ENCODE measurements around the gene HUS1B.
A peak's percentile ranks its signal among the peaks of the same experiment; 100 is the strongest.
"Not testable (repeated sequence)": the region's sequence is repeated elsewhere in the genome, so short reads cannot be mapped to it uniquely, and the experiment has no call there.

HUS1B gene

DNA sequence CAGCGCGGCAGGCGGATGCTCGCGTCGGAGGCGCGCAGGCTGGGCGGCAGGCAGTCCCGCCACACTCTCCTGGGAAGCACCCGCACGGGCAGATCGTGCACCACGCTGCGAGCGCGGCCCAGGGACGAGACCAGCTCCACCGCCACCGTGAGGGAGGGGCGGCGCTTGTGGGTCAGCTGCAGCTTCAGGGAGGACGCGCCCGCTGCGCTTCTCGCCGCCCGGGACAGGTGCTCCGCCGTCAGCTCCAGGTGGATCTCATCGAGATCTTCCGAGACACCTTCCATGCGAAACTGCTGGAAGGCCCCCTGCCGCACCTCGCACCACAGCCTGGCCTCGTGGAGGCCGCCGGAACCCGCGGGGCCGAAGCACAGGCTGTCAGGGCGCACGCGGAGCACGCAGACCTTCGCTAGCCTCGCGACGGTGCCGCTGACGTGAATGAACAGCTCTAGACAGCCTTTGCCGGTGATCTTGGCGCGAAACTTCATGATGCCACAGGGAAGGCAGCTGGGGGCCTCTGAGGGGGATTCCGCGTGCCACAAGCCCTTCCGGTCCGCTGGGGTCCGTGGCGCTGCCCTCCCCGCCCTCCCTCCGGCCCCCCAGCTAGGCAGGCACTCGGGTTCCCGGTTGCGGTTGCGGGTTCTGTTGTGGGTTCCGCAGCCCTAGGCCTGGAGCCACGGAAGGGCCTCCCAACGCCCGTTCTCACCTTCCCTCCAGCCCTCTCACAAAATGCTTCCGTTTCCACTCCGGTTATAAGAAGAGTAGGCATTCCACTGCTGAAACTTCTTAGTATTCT, at the start of gene HUS1B:
Gene HUS1B (minus strand): TSS at position 641 of the 793 bp plus-strand sequence. CDS start 156 bp downstream, at position 485.
- DNase-seq (ENCODE audit: low spot score) = no peak

DNA sequence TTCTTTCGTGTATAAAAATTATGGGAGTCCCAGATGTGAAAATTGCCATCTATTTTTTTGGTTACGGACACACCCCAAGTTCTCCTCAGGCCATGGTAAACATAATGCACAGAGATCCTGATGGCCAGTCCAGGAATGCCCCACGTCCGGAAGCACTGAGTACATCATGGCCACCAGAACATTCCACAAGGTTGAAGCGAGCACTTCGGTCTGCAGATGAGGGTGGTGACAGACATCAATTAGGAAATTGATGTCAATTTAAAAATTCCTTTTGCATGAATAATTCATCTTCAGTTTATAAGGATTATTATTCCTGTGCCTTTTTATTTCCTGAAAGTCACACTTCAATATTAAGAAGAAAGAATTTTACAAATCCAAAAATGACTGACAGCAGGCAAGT, 49.2 kb upstream of the HUS1B start:
- DNase-seq (ENCODE audit: low spot score) = no peak

DNA sequence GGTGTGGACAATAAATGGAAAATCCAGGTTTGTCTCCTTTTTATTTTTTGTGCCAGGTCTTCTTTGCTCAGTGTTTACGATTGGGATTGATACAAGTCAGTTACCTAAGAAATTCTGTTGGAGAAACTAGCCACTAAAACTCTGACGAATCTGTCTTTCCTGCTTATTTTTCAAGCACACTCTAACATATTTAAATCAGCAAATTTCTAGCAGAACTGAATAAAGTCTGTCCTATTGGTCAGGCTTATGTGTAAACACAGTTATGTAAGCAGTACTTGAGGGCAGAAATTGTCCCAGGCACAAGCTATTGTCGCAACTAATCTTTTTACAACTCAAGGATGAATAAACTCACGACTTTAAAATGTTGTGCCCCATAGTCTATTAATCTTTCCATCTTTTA, 48.1 kb upstream of the HUS1B start:
- no peak for DNase-seq (ENCODE audit: low spot score)

DNA sequence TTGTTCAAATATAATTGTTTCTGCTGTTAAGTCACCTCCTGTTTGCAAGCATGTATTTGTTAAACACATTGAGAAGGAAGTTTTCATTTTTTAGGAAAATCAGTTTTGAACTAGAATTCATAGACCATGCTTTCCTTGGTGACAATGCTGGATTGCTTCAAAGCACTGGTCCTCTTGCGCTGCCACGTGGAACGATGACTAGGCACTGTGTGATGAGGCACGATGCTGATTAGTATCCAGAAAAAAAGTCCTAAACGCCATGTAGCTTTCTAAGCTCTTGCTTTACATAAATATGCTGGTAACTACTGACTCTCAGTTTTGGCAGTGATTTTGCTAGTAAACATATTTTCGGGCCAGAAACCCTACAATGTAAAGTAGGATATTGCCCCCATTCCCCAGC, 47.1 kb upstream of the HUS1B start:
- no peak for DNase-seq (ENCODE audit: low spot score)

DNA sequence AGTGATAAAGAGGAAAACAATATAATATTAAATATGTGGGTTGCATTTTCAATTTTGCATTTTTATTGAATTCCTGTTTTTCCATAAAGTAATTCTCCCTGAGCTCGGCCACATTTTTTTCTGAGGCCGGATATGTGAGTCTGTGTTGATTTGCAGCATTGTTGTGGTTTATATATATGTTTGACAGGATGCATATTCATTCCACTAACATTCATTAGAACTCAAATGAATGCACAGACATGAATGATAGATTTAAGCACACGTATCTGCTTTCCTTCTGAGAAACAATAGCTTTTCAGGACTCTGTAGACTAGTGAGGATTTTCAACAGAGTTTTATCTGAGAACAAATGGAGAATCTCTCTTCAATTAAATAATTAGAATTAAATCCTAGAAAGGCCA, 46.7 kb upstream of the HUS1B start:
- no peak for DNase-seq (ENCODE audit: low spot score)

DNA sequence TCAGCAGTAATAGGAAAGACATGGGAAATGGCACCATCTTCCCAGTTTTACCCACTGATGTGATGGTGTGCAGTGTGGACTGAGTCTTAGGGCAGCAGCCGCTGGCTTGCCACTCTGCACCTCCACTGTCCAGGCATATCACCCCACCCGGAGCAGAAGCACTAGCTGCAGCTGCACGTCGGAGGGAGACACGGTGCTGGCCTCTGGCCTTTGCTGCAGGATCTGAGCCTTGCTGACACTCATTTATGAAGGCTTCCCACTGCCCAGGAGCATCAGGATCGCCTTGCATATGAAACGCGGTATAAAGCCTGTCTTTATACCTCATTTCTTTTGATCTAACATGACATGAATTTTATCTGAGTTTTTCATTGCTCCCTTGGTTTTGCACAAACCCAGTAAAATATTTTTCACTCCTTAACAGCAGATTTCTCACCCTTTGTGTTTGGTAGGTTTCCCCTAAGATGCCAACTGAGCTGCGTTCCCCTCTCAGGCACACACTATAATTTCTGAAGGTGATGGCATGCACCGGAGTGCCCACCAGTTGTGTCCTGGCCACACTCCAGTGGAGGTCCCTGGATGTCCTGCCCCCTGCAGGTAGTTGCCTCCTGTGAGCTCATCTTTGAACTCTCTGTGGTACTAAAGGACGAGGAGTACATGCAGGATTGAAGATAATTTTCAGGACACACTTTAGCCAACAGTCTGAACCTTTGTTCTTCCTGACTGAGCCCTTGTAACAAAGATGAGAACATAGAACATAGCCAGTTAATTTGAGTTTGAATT, 45.0 kb upstream of the HUS1B start:
- no peak for DNase-seq (ENCODE audit: low spot score)

DNA sequence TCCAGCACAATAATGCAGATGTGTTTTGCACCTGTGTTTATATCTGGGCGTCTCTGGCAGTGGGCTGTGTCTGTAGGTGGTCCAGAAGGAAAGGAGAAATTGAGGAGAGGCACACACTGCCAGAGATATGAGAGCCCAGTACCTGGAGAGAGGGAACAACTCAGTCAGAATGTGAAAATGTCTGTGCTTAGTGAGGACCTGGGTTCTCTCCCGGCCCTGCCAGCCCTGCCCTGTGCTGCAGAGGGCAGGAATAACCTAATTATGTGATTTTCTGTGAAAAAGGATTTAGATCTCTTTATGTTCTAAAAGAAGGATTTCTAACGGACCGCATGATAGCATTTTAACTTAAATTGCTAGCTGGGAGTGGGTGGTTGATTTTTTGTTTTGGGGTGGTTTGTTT, 44.3 kb upstream of the HUS1B start:
- DNase-seq (ENCODE audit: low spot score) = no peak

DNA sequence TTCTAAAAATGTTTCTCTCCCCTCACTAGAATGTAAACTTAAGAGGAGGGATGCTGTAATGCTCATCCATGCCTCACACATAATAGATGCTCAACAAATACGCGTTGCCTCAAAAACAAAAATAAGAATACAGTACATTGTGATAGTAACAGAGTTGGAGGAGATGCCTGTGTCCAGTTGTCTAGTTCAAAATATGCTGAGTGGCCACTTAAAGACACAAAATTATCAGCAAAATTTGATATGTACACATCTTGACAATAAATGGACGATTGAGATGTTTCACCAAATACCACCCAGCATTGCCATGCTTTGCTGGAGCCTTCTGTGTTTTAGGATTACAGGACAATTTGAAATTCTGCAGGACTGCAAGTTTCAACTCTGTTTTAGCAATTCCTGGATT, 43.6 kb upstream of the HUS1B start:
- DNase-seq (ENCODE audit: low spot score) = no peak

DNA sequence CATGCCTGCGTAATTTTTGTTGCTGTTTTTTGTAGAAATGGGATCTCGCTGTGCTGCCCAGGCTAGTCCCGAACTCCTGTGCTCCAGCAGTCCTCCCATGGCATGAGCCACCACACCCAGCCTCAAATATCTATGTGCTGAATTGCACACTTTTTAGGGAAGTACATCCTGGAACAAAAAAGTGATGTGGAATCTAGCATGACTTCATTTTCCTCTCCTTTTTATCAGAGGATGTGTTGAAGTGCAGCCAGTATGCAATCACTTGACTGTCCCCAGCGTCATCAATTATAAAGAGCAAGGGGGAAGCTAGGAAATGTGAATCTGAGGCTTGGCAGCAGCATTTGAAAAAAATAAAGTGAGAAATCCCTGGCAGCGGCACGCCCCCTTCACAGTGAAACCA, 42.4 kb upstream of the HUS1B start:
- DNase-seq (ENCODE audit: low spot score) = no peak

DNA sequence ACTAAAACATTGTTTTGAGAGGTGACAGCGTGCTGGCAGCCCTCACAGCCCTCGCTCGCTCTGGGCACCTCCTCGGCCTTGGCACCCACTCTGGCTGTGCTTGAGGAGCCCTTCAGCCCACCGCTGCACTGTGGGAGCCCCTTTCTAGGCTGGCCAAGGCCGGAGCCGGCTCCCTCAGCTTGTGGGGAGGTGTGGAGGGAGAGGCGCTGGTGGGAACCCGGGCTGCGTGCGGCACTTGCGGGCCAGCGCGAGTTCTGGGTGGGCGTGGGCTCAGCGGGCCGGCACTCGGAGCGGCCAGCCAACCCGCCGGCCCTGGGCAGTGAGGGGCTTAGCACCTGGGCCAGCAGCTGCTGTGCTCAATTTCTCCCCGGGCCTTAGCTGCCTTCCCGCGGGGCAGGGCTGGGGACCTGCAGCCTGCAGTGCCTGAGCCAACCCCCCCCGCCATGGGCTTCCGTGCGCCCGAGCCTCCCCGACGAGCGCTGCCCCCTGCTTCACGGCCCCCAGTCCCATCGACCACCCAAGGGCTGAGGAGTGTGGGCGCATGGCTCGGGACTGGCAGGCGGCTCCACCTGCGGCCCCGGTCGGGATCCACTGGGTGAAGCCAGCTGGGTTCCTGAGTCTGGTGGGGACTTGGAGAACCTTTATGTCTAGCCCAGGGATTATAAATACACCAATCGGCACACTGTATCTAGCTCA, 37.7 kb upstream of the HUS1B start:
- DNase-seq (ENCODE audit: low spot score) = not testable (repeated sequence)

DNA sequence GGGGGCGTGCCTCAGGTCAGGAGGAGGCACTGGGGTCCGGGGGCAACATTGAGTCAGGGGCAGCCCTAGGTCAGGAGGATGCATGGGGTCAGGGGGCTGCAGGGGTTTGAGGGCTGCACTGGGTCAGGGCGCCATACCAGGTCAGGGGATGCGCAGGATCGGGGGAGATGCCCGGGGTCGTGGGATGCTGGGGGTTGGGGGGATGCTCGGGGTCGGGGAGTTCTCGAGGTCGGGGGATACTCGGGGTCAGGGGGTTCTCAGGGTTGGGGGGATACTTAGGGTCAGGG, 36.8 kb upstream of the HUS1B start:
- no peak for DNase-seq (ENCODE audit: low spot score)

DNA sequence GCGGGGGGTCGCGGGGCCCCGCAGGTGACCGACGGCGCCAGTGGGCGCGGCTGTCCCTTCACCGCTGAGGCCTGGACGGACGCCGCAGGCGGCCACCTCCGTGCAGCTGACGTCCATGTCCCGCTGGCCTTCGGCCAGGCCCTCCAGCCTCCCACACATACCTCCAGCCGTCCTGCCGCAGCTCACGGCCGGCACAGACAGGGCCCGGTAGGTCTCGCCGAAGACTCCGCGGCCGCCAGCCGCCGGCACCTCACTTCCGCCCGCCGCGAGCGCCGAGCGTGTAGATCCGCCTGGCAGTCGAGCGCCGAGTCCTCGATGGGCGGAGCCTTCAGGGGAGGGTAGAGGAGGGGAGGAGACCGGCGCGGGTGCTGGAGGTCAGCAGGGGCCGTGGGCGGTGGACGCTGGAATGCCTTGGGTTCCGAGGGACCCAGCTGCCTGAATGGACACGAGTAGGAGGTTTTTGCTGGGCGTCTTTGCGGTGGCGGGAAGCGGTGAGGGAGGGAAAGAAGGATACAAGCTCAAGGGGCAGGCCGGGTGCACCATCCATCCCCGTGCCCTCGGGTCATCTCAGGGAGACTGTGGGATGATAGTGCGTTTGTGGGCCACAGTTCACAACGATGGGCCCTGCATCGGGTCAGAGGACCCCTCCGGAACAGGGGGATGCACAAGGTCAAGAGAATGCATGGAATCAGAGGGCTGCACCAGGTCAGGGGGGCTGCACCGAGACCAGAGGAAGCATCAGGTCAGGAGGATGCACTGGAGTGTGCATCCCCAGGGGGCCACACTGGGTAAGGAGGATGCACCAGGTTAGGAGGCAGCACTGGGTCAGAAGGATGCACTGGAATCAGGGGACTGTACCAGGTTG, 36.2 kb upstream of the HUS1B start, which contains the start of gene EXOC2:
Gene EXOC2 (minus strand): TSS at position 282 of the 865 bp plus-strand sequence. CDS start 55,321 bp downstream, outside the sequence.
- peak; percentile 85 for DNase-seq (ENCODE audit: low spot score)

DNA sequence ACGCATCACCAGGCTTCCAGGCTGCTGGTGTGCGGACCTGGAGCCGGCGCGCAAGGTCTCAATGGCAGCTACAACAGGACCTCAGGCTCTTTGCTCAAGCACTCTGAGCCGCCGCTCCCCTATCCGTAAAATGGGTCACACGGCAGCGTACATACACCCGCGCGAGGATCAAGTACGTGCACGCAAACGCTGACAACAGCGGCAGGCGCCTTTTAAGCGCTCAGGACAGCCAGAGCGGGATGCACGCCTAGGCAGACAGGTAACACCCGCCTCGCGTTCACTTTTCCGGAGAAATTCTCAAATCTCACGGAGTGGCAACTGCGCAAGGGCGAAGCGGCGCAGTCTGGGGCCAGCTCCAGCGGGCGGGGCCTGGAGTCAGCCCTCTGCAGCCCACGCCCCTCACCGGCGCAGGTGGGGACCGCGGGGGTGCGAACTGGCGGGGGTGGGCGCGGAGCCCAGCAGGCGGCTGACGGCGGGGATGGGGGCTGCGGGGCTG, 35.5 kb upstream of the HUS1B start:
- DNase-seq (ENCODE audit: low spot score) = peak; percentile 36

DNA sequence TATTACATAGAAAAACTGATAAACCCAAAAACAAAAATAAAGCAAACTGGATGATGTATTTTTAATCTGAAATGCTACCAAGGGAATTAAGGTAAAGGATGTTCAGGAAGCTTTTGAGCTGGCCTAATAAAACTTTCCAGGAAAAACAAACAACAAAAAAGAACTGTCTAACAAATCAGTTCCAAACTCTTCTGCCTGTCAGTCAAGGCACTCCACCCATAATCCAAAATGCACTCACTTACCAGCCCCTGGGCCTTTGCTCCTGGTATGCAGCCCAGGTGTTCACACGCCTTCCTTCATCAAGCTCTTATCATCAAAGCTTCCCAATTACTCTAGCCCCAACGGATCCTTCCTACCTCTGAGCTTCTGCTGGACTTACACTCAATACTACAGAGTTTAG, 32.3 kb upstream of the HUS1B start:
- DNase-seq (ENCODE audit: low spot score) = no peak

DNA sequence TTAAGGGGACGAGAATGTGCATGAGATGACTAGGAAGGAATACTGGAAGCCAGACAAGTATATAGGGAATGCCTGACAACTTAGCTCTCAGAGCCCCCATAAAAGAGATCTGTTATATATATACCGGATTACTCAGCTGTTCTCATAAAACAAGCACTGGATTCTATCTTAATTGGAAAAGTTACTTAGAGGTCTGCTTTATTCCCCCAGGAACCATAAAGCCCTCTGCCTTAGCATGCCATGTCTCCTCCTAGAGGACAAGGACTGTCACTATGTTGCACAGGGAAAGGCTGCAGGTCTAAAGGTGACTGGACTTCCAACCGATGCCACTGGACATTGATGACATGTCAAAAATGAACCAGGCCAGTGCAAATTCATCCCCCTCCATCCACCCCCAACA, 29.6 kb upstream of the HUS1B start:
- DNase-seq (ENCODE audit: low spot score) = peak; percentile 17

DNA sequence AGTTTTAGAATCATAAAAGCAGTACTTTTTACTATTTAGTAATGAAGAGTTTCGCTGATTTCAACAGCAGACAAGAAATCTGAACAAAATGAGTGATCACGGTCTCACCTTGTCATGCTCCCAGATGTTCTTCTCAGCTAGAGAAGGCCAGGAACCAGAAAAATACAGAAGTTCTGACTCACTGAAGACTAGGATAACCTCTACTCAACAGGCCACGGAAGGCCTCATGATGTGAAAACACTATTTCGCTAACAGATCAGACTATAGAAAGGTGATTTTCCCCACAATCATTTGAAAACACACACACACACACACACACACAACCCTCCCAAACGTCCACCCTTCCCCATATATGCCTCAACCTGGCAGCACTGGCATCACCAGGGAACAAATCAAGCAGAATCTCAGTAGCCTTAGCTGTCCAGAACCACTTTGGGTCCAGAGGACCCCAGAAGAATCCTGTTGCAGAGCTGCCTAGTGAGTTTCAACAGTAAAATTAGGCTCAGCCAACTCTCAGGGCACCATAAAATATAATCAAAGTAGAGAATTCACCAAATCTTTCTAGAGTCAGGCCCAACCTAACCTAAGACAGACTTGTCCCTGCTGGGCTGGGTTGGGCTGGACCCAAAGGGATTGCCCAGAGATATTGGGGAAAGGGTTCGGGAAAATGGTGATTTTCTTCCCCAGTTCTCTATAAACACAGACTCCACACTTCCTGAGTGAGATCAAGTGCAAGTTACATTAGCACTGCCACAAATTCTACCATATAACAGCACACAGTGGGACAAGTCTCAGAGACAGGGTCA, 28.1 kb upstream of the HUS1B start:
- peak; percentile 30 for DNase-seq (ENCODE audit: low spot score)

DNA sequence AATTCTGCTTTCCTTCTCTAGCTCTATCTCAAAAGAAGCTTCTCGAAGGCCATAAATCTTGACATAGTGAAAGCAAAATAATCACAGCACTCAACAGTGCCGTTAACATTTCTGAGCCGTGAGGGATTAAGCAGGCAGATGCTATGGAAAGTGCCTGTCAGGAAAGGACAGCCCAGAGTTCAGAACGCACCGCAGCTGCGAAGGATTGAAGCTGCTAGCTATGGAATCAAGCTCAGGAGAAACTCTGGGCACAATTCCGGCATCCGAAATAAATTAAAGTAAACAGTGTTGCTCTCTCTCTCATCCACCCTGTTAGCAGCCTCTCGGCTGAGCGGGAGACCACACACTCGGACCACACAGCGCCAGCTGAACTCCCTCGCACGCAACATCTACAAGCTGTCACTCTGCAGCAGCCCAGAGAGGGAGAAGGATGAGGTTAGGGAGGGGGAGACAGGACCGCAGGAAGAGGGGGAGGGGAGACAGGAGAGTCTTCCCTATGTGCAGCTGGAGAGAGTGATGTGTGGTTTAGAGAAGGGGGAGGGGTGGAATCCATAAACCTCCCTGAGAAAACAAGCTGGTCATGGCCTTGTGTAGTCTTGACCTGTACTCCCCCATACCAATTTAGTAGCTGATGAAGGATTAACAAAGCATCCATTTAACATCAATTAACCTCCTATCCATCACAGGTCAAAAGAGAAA, 27.0 kb upstream of the HUS1B start:
- DNase-seq (ENCODE audit: low spot score) = peak; percentile 69

DNA sequence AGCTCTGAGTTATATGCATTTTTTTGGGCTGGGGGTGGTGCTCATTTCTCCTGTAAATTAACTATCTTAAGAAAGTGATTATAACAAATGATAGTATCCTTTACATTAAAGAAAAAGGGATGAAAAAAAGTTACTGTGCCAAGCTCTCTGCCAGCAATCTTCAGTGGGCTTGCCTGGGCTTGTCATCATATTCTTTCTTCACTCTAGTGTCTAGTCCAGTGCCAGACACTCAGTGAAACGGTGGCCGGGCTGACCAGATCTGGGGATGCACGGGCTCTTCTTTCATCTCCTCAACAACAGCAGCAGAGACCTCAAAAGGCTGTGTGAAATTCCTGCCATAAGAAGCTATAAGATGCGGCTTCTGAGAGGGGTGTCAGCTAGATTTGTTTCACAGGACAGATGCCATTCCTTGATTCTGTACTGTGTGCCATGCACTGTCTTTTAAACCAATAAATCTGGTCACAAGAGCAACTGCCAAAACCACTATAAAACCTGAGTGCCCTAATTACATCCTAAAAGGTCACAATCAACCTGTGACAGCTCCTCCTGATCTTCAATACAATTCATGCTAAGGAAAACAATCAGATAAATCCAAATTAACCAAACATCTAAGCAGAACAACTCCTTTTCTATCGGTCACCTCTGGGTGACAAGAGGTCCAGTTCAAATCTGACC, 23.9 kb upstream of the HUS1B start:
- no peak for DNase-seq (ENCODE audit: low spot score)

DNA sequence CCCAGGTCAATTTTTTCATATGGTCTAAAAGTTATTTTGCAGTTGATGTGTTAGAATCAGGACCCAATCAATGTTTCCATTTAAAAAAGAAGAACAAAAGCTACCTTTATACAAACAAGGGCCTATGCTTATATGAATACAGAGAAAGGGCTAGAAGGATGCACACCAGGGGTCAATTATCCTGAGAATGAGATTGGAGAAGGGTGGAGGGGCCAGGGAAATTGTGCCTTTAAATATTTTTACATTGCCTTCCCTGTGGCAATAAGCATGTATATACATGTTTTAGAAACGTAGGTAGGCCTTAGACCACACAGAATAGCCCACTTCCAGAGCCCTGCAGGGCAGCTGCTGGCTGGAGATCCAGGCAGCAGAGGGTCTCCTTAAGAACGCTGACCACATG, 23.4 kb upstream of the HUS1B start:
- DNase-seq (ENCODE audit: low spot score) = no peak

DNA sequence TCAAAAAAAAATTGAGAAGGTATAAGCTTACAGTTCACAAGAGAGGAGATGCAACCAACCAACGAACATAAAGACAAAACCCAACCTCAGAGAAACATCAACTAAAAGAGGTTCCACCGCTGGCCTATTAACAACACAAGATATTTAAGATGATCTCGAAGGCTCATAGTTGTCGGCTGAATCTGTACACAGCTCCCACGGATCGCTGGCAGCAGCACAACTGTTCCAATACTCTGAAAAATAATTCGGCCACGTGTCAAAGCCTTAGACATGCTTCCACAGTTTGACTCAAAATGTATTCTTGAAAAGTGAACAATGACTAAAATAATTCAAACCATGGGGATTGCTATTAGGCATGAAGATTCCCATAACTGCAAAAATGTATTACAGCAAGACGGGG, 22.4 kb upstream of the HUS1B start:
- DNase-seq (ENCODE audit: low spot score) = no peak

All from AG08395 (cell line).